GM19455 (cell line): Measurements from ENCODE around the gene TOMM7.
"Not testable (repeated sequence)": the region's sequence is repeated elsewhere in the genome, so short reads cannot be mapped to it uniquely, and the experiment has no call there.

ENCODE experiments used
- ATAC-seq: cut with Tn5 transposase; IDR thresholded peaks from one replicate; pipeline ENCODE4 v1.9.1; 2021; ENCODE audit not compliant: unreplicated experiment

TOMM7 gene

DNA sequence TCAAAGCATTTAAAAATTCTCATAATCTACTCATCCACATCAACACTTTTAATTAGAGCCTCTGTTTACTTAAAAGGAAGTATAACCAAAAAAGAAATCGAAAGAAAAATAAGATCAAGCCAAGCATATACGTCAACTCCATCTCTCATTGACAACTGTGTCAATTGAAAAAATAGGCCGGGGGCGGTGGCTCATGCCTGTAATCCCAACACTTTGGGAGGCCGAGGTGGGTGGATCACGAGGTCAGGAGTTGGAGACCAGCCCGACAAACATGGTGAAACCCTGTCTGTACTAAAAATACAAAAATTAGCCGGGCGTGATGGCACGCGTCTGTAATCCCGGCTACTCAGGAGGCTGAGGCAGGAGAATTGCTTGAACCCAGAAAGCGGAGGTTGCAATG is 32.0 kb downstream of the TOMM7 start:
- ATAC-seq, result not testable (repeated sequence)

DNA sequence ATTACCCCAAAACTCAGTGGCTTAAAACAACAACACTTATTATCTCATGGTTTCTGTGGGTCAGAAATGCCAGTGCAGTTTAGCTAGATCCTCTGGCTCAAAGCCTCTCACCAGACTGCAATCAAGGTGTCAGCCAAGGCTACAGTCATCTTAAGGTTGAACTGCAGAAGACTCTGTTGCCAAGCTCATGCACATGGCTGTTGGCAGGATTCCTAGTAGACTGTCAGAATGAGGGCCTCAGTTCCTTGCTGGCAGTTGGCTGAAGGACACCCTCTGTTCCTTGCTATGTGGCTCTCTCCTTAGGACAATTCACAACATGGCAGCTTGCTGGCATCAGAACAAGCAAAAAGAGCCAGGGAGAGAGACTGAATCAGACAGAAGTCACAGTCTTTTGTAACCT is 34.7 kb downstream of the TOMM7 start:
- no peak for ATAC-seq

DNA sequence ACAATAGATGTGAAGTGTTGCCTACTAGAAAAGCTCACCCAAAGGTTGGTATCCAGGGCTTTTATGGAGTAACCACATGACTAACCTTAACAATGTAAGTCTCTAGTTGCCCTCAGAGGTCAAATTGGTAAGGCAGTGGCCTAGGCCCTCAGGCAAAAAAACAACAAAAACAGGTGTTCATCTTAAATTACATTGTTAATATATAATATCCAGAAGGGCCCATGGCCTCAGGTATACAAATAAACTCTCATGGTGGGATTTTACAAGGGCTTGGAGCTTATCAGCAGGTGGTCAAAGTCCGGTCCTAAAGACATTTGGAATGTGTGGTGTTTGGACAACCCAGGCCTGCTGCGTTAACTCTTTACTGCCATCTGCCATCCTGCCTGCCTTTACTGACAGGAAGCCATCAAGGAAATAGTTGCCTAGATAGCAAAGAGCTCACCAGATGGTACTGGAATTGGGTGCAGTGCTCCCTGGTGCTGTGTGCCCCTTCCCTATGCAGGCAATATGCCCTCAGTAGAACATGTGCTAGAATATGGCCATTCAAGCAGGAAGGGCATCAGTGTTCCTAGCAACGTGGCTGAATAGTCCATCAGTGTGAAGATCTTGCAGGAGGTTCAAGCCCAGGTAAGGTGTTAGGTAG is 36.2 kb downstream of the TOMM7 start:
- ATAC-seq, result no peak

GRCh38 chr7:22784346-22784745 is 38.3 kb downstream of the TOMM7 start:
- ATAC-seq, result no peak

GRCh38 chr7:22783421-22783820 is 39.2 kb downstream of the TOMM7 start:
- ATAC-seq, result no peak

DNA sequence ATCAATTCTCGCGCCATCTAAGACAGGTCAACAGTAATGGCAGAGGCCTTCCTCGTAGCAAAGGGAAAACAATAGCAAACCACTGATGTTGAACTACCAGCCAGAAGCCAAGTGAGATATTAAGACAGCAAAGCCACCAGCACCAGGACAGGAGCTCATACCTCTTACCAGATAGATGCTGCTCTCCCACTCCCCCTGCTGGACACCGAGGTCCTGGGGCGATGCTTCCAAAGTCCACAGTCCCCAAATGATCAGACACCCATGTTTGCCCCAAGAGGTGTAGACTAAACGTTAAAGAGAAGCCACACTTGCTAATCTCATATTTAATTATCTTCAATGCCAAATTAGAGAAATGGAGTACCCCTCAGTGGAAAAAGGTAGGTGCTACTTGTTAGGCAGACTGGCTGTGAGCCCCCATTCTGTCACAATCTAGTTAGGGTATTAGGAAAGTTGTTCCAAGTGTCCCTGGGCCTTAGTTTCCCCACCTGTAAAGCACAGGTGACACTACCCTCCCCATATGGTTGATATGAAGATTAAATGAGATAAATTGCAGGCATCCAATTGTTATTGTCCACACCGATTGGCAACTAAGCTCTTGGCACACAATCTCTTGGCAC is 39.9 kb downstream of the TOMM7 start:
- ATAC-seq, result peak; percentile 79

DNA sequence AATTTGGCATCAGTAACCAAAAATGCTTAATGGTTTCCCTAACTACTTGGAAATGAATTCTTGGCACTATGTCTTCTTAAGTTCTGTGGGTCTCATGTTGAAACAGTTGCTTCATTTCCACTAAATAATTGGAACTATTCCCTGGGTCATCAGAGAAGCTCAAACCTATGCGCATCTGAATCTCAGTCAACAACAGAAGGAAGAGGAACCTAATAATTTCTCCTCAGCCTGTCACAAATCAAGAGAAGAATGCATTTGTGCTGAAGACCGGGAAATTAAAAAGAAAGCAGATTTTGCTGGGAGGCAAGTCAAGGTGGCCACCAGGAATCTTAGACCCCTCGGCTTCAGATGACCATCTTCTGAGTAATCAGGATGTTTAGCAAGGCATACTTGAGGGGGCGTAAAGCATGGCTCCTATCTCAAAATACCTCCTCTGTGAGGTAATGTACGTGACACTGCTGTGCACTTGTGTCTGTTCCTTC is 41.4 kb downstream of the TOMM7 start:
- ATAC-seq, result no peak

- ATAC-seq, result not testable (repeated sequence)
Measured at GRCh38 chr7:22779730-22780323, 42.8 kb downstream of the TOMM7 start.

GRCh38 chr7:22776964-22777363 is 45.7 kb downstream of the TOMM7 start:
- ATAC-seq, result no peak

DNA sequence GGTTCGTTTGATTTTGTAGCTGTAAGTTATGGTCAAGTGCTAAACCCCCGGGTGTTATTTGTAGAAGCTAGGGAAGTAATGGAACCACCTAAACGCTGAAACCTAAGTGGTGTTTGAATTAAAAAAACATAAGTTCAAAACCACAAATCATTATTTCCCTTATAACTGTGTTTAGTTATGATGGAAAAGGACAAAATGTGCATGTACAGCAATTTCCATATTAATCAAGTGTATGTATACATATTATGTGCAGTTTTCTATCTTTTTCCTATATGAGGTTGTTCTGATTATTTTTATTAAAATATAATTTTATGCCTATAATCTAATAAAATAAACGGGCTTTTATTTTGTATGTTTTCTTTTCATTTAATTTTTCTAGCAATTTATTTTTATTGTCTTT is 49.8 kb downstream of the TOMM7 start:
- no peak for ATAC-seq

GRCh38 chr7:22771872-22772228 is 50.8 kb downstream of the TOMM7 start:
- no peak for ATAC-seq

GRCh38 chr7:22771194-22771871 is 51.3 kb downstream of the TOMM7 start:
- ATAC-seq, result no peak

GRCh38 chr7:22765609-22766008 is 57.0 kb downstream of the TOMM7 start:
- peak; percentile 83 for ATAC-seq
